B cell (primary cell): Measurements from ENCODE around the gene EFNA1. TPM values are rescaled to one million over a fixed set of nuclear protein-coding genes. Genes with fewer than 3 reads are reported as not detected.

ENCODE experiments used
- ATAC-seq: fragments of 200-7000 bp; cut with Tn5 transposase; one replicate; pipeline ENCODE4 v1.10.0; 2021; ENCODE audit warnings: low read depth, mild to moderate bottlenecking, moderate number of reproducible peaks, moderate library complexity
- CTCF ChIA-PET: fragments of 350-600 bp; sonication (Branson Sonifier 250); formaldehyde crosslinking; loops from one replicate; lab custom pipeline; 2021; ENCODE audit warnings: antibody characterized with exemption, inconsistent platforms; lab: Charles Lee
- POLR2A ChIA-PET: fragments of 350-600 bp; sonication (Branson Sonifier 250); formaldehyde crosslinking; loops from one replicate; lab custom pipeline; 2021; ENCODE audit warnings: antibody characterized with exemption; lab: Charles Lee
- DNase-seq: peaks from one replicate; pipeline ENCODE4 v3.0.0; 2013
- H2AFZ ChIP-seq: 2 replicates; pipeline ENCODE4 v1.6.1; 2012; ENCODE audit warnings: mild to moderate bottlenecking, low read depth, low read length; ENCODE audit not compliant: insufficient read depth, poor library complexity, severe bottlenecking
- H3K27ac ChIP-seq, 2 donors: 1 replicate in 1 of 2; 2 replicates in 1 of 2; pipeline ENCODE4 v1.5.1; 2012 to 2013; ENCODE audit warnings: low read length in 2 of 2, mild to moderate bottlenecking in 2 of 2, moderate library complexity in 1 of 2
- H3K27me3 ChIP-seq, 4 experiments: fragments of 200-600 bp in 1 of 4; sonication (generic) in 1 of 4; replicated peaks in 1 of 4; 1 replicate in 2 of 4; 2 replicates in 2 of 4; pipeline versions ENCODE4 v1.6.1 to v1.7.0; 2013 to 2016; ENCODE audit warnings: low read length in 3 of 4, mild to moderate bottlenecking in 2 of 4, mixed read lengths in 1 of 4, moderate library complexity in 1 of 4; ENCODE audit not compliant: insufficient read depth in 4 of 4, control insufficient read depth in 3 of 4; ENCODE audit errors: control extremely low read depth in 1 of 4
- H3K36me3 ChIP-seq, 2 experiments: replicated peaks in 1 of 2; 1 replicate in 1 of 2; 2 replicates in 1 of 2; pipeline versions ENCODE4 v1.6.1 to v1.7.1; 2013; ENCODE audit warnings: low read length in 1 of 2; ENCODE audit not compliant: insufficient read depth in 2 of 2, control insufficient read depth in 1 of 2; ENCODE audit errors: control extremely low read depth in 1 of 2, extremely low read depth in 1 of 2
- H3K4me1 ChIP-seq, 2 donors: fragments of 200-600 bp in 1 of 2; sonication (generic) in 1 of 2; 1 replicate in 1 of 2; 2 replicates in 1 of 2; pipeline versions ENCODE4 v1.5.1 to v1.6.1; 2013 to 2017; ENCODE audit warnings: low read length in 2 of 2; ENCODE audit not compliant: control insufficient read depth in 2 of 2, insufficient read depth in 2 of 2
- H3K4me2 ChIP-seq: replicated peaks from 2 replicates; pipeline ENCODE3; 2012; ENCODE audit warnings: mild to moderate bottlenecking, low read depth, low read length; ENCODE audit not compliant: poor library complexity, severe bottlenecking
- H3K4me3 ChIP-seq, 5 experiments: fragments of 200-600 bp in 1 of 5; sonication (generic) in 1 of 5; 1 replicate in 3 of 5; 2 replicates in 2 of 5; pipeline versions ENCODE4 v1.5.1 to v1.7.0; 2011 to 2016; ENCODE audit warnings: low read length in 4 of 5, mild to moderate bottlenecking in 4 of 5, low read depth in 2 of 5, control low read depth in 1 of 5, moderate library complexity in 1 of 5; ENCODE audit not compliant: insufficient read depth in 1 of 5; ENCODE audit errors: control extremely low read depth in 1 of 5, extremely low read depth in 1 of 5
- H3K79me2 ChIP-seq: fragments of 200-600 bp; sonication (generic); one replicate; pipeline ENCODE4 v1.6.0; 2016; ENCODE audit warnings: low read length; ENCODE audit not compliant: control insufficient read depth, insufficient read depth
- H3K9ac ChIP-seq: fragments of 200-600 bp; sonication (generic); 2 replicates; pipeline ENCODE4 v1.6.1; 2017; ENCODE audit warnings: mild to moderate bottlenecking, low read length, moderate library complexity
- H3K9me3 ChIP-seq, 3 donors: one replicate each; pipeline versions ENCODE4 v1.6.1 to v1.7.1; 2013; ENCODE audit warnings: low read length in 2 of 3; ENCODE audit not compliant: control insufficient read depth in 2 of 3, insufficient read depth in 1 of 3; ENCODE audit errors: control extremely low read depth in 1 of 3
- H4K20me1 ChIP-seq: 2 replicates; pipeline ENCODE4 v1.6.0; 2012; ENCODE audit warnings: mild to moderate bottlenecking, low read length; ENCODE audit not compliant: insufficient read depth, control insufficient read depth, poor library complexity, severe bottlenecking
- H3K27ac Mint-ChIP-seq: one replicate; pipeline ENCODE4 v1.8.0; 2021; ENCODE audit warnings: mixed read lengths
- H3K27me3 Mint-ChIP-seq: one replicate; pipeline ENCODE4 v1.8.0; 2021; ENCODE audit warnings: mixed read lengths
- H3K4me1 Mint-ChIP-seq: one replicate; pipeline ENCODE4 v1.8.0; 2021; ENCODE audit warnings: mixed read lengths
- H3K4me3 Mint-ChIP-seq: one replicate; pipeline ENCODE4 v1.8.0; 2021; ENCODE audit warnings: mixed read lengths
- H3K9me3 Mint-ChIP-seq: one replicate; pipeline ENCODE4 v1.8.0; 2022; ENCODE audit warnings: mixed read lengths; ENCODE audit not compliant: insufficient read depth
- CTCF ChIP-seq: fragments of 200-600 bp; IDR thresholded peaks from one replicate; pipeline ENCODE4 v1.8.0; 2022; ENCODE audit warnings: antibody characterized with exemption, mild to moderate bottlenecking
- EZH2 ChIP-seq: IDR thresholded peaks from 2 replicates; pipeline ENCODE4 v1.6.1; 2012; ENCODE audit warnings: borderline replicate concordance, low read depth, mild to moderate bottlenecking, moderate library complexity, low read length; ENCODE audit not compliant: insufficient read depth, poor library complexity, severe bottlenecking
- WGBS: methylation state at CpG from one replicate; pipeline ENCODE4 v1.1.5; 2013; ENCODE audit warnings: missing lambda C conversion rate; ENCODE audit not compliant: insufficient coverage; 5-methylcytosine and 5-hydroxymethylcytosine counted together
- intact Hi-C: fragments of 100-400 bp; cut with micrococcal nuclease; formaldehyde crosslinking; loops from one replicate; pipeline ENCODE4 v1.10.0; 2022
- polyA plus RNA-seq: library from polyadenylated mRNA; depleted of rRNA; stranded (reverse); fragments of >200 nt; gene quantifications from 2 replicates; pipeline ENCODE4 v1.2.3, GENCODE V29; 2012
- total RNA-seq, 2 donors: library from RNA; stranded (reverse); fragments of 120-200 nt in 1 of 2; gene quantifications; 1 replicate in 1 of 2; 2 replicates in 1 of 2; pipeline versions ENCODE4 v1.2.3 to v1.2.4, GENCODE V29; 2013 to 2022

Gene EFNA1
- total and polyA plus RNA-seq, 2 donors (not counting 1 experiment from before 2014, with no cell fraction given), result 0.28 TPM; not detected in 1

GRCh38 chr1:155105604-155106011 lies 22.1 kb upstream of the EFNA1 start:
- H3K4me3 Mint-ChIP-seq, result no peak overlapping the region
- no peaks in the 10 kb centered on the region for H3K4me1 ChIP-seq
- H2AFZ ChIP-seq, result no peak overlapping the region
- H3K27me3 ChIP-seq, result no peaks in the 10 kb centered on the region
- no peaks in the 10 kb centered on the region for H3K9me3 ChIP-seq
- no peaks in the 10 kb centered on the region for H3K36me3 ChIP-seq
- H3K27ac ChIP-seq, result no peak overlapping the region
- H3K9me3 Mint-ChIP-seq, result no peaks in the 10 kb centered on the region
- H3K27me3 Mint-ChIP-seq, result no peaks in the 10 kb centered on the region
- intact Hi-C loops, result no loop called here
- no peak overlapping the region for H3K4me3 ChIP-seq
- no peak overlapping the region for H3K9ac ChIP-seq
- H3K4me1 Mint-ChIP-seq, result no peaks in the 10 kb centered on the region
- no peak for TF ChIP-seq CTCF
- TF ChIP-seq EZH2, result no peak
- H3K79me2 ChIP-seq, result no peaks in the 10 kb centered on the region
- no peak overlapping the region for H3K27ac Mint-ChIP-seq
- ATAC-seq, result no peak
- H3K4me2 ChIP-seq, result no peak overlapping the region
- H4K20me1 ChIP-seq, result no peaks in the 10 kb centered on the region
- DNase-seq, result no peak
- CTCF ChIA-PET, result interaction anchor here (0.9 to 4.4 kb wide), 2 partner anchors 14 to 67 kb away, joined by 3 to 19 read pairs; partner anchors contain the start of gene KRTCAP2
- POLR2A ChIA-PET, result no interaction called here
- WGBS, result 82% methylated on average over 7 of the region's 7 CpGs

GRCh38 chr1:155106862-155107261 lies 20.8 kb upstream of the EFNA1 start:
- Mint-ChIP-seq H3K27ac (no peak overlapping the region), H3K9me3 (no peaks in the 10 kb centered on the region), H3K27me3 (no peaks in the 10 kb centered on the region), H3K4me3 (no peak overlapping the region), H3K4me1 (no peaks in the 10 kb centered on the region)
- no peak for TF ChIP-seq EZH2
- no peak for TF ChIP-seq CTCF
- 43% methylated on average over 4 of the region's 6 CpGs for WGBS
- ChIA-PET POLR2A (no interaction called here), CTCF (interaction anchor here (0.6 to 4.4 kb wide), 5 partner anchors 9 to 62 kb away, joined by 3 to 19 read pairs (median 7); no protein-coding TSS in a partner anchor)
- no peak overlapping the region for H3K4me2 ChIP-seq
- H3K27me3 ChIP-seq, result peaks cover 0 to 3% (median 0%) of the 10 kb centered on the region in 4 experiments
- ATAC-seq (no peak), DNase-seq (no peak)
- H3K9ac ChIP-seq, result no peak overlapping the region
- H4K20me1 ChIP-seq, result no peaks in the 10 kb centered on the region
- intact Hi-C loops, result no loop called here
- no peak overlapping the region for H3K27ac ChIP-seq
- no peaks in the 10 kb centered on the region for H3K79me2 ChIP-seq
- no peaks in the 10 kb centered on the region for H3K4me1 ChIP-seq
- H3K36me3 ChIP-seq, result no peaks in the 10 kb centered on the region
- no peak overlapping the region for H3K4me3 ChIP-seq
- no peak overlapping the region for H2AFZ ChIP-seq
- H3K9me3 ChIP-seq, result no peaks in the 10 kb centered on the region
